Measurements from ENCODE around the gene C4orf54.

DNA sequence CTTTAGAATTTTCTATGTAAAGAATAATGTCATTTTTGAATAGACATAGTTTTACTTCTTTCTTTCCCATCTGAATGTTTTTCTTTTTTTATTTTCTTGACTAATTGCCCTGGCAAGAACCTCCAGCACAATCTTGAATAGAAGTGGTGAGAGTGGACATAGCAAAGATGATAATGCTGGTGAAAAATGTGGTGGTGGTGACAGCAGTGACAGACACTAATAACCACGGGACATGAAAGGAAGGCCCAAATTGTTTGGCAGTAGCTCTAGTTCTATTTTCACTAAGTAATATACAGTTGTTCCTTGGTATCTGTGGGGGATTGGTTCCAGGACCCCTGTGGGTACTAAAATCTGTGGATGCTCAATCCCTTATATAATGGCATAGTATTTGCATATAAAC is 29.6 kb downstream of the C4orf54 start:
- TF ChIP-seq EZH2 (IDR thresholded peaks at IDR 0.05; ENCODE audit: borderline replicate concordance, low read depth, low read length, severe bottlenecking): no peak
- TF ChIP-seq, protein P1, sequence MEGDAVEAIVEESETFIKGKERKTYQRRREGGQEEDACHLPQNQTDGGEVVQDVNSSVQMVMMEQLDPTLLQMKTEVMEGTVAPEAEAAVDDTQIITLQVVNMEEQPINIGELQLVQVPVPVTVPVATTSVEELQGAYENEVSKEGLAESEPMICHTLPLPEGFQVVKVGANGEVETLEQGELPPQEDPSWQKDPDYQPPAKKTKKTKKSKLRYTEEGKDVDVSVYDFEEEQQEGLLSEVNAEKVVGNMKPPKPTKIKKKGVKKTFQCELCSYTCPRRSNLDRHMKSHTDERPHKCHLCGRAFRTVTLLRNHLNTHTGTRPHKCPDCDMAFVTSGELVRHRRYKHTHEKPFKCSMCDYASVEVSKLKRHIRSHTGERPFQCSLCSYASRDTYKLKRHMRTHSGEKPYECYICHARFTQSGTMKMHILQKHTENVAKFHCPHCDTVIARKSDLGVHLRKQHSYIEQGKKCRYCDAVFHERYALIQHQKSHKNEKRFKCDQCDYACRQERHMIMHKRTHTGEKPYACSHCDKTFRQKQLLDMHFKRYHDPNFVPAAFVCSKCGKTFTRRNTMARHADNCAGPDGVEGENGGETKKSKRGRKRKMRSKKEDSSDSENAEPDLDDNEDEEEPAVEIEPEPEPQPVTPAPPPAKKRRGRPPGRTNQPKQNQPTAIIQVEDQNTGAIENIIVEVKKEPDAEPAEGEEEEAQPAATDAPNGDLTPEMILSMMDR (IDR thresholded peaks at IDR 0.05; ENCODE audit: borderline replicate concordance, extremely low read depth, low read length, poor library complexity, severe bottlenecking): no peak

All from DND-41 (cell line).